Common myeloid progenitor, CD34-positive (primary cell): ENCODE measurements around the gene NT5C1A.
A peak's percentile ranks its signal among the peaks of the same experiment; 100 is the strongest.

ENCODE experiments used
- CTCF ChIA-PET: fragments of 350-600 bp; sonication (Branson Sonifier 250); formaldehyde crosslinking; loops from one replicate; lab custom pipeline; 2021; ENCODE audit warnings: antibody characterized with exemption; lab: Charles Lee
- POLR2A ChIA-PET: fragments of 350-600 bp; sonication (Branson Sonifier 250); formaldehyde crosslinking; loops from one replicate; lab custom pipeline; 2021; ENCODE audit warnings: antibody characterized with exemption; lab: Charles Lee
- DNase-seq, 3 donors: peaks; one replicate each; pipeline versions ENCODE4 v3.0.0 to v3.0.0-alpha.2; 2013
- H3K27ac ChIP-seq, 2 experiments: 1 replicate in 1 of 2; 2 replicates in 1 of 2; pipeline ENCODE4 v1.7.0; 2013; ENCODE audit warnings: inconsistent platforms in 2 of 2, low read length in 2 of 2, mild to moderate bottlenecking in 2 of 2, low read depth in 1 of 2, moderate library complexity in 1 of 2; ENCODE audit not compliant: severe bottlenecking in 2 of 2, insufficient read depth in 1 of 2, poor library complexity in 1 of 2
- H3K27me3 ChIP-seq, 5 experiments: replicated peaks in 2 of 5; 1 replicate in 3 of 5; 2 replicates in 2 of 5; pipeline versions ENCODE4 v1.6.1 to v1.7.0; 2013; ENCODE audit warnings: low read length in 4 of 5, mild to moderate bottlenecking in 2 of 5, moderate library complexity in 2 of 5, inconsistent platforms in 1 of 5; ENCODE audit not compliant: insufficient read depth in 5 of 5, control insufficient read depth in 4 of 5
- H3K36me3 ChIP-seq, 4 experiments: 1 replicate in 2 of 4; 2 replicates in 2 of 4; pipeline versions ENCODE4 v1.6.1 to v1.7.0; 2013; ENCODE audit warnings: low read length in 3 of 4, control low read depth in 1 of 4, mild to moderate bottlenecking in 1 of 4; ENCODE audit not compliant: control insufficient read depth in 4 of 4, insufficient read depth in 4 of 4
- H3K4me1 ChIP-seq, 4 experiments: 1 replicate in 3 of 4; 2 replicates in 1 of 4; pipeline versions ENCODE4 v1.6.1 to v1.7.1; 2013; ENCODE audit warnings: low read length in 3 of 4, mild to moderate bottlenecking in 3 of 4, control low read depth in 1 of 4, inconsistent platforms in 1 of 4, moderate library complexity in 1 of 4; ENCODE audit not compliant: control insufficient read depth in 4 of 4, insufficient read depth in 4 of 4; ENCODE audit errors: control extremely low read depth in 1 of 4
- H3K4me3 ChIP-seq, 7 experiments: 1 replicate in 4 of 7; 2 replicates in 3 of 7; pipeline versions ENCODE4 v1.5.1 to v1.7.0; 2013; ENCODE audit warnings: mild to moderate bottlenecking in 7 of 7, low read length in 6 of 7, moderate library complexity in 6 of 7, inconsistent platforms in 2 of 7, low read depth in 2 of 7, control low read depth in 1 of 7; ENCODE audit not compliant: insufficient read depth in 4 of 7, control insufficient read depth in 1 of 7; ENCODE audit errors: extremely low read depth in 1 of 7
- H3K9me3 ChIP-seq, 5 experiments: 1 replicate in 4 of 5; 2 replicates in 1 of 5; pipeline versions ENCODE4 v1.6.1 to v1.7.1; 2013; ENCODE audit warnings: low read length in 4 of 5, mild to moderate bottlenecking in 2 of 5, inconsistent platforms in 1 of 5, low read depth in 1 of 5, moderate library complexity in 1 of 5; ENCODE audit not compliant: control insufficient read depth in 4 of 5, insufficient read depth in 2 of 5; ENCODE audit errors: control extremely low read depth in 1 of 5
- WGBS: methylation state at CpG from one replicate; pipeline ENCODE4 v1.1.5; 2013; ENCODE audit not compliant: insufficient coverage; 5-methylcytosine and 5-hydroxymethylcytosine counted together

Gene NT5C1A

DNA sequence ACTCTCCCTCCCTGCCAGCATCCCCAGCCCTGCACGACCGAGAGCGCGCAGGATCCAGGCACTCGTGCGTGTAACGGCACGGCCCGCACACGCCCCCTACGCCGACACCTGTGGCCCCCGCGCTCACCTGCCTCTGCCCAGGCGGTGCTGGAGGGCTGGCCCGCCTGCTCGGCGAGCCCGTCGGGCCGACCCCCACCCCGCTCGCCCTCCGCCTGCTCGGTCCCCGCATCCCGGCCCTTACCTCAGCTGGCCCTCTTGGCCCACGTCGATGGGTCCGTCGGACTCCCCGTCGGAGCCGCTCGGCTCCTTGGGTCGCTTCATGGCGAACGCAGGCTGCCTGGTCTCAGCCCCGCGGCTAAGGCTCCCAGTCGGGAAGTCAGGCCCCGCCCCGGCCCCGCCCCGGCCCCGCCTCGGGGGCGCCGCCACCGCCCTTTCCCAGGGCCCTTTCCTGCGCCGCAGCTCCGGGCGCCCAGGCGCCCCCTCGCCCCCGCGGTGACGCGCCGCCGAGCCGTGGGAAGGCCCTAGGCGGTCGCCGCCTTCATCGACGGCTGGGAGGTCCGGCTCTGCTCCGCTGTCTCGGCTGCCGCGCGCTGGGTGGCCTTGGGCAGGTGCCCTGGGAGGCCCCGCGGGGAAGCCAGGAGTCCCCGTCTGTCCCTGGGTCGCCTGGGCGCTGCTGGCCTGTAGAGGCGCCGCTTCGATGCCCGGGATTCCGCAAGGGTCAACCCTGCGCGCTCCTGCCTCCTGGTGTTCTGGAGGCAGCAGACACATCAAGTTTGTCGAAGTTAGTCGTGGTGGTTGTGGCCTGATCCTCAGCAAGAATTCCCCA is 32.4 kb downstream of the NT5C1A start, which contains the start of gene HEYL:
TSS of gene HEYL (minus strand) at position 339 of the 826 bp plus-strand sequence. CDS start at position 321, 18 bp downstream.
- Histone ChIP-seq H3K9me3 (peaks cover 0 to 4% (median 2%) of the 10 kb centered on the region in 5 experiments), H3K36me3 (no peaks in the 10 kb centered on the region), H3K27ac (peak within 1 kb of the TSS in 1 of 2 experiments; percentile 20), H3K4me3 (peak within 1 kb of the TSS; percentile 16 to 82 (median 62)), H3K27me3 (peaks cover 0 to 34% (median 4%) of the 10 kb centered on the region in 5 experiments), H3K4me1 (peaks cover 0 to 10% (median 3%) of the 10 kb centered on the region in 4 experiments)
- ChIA-PET CTCF (interaction anchor here (0.5 to 3.6 kb wide), 13 partner anchors 9 to 232 kb away, joined by 3 to 11 read pairs (median 4); no protein-coding TSS in a partner anchor), POLR2A (interaction anchor here (0.6 kb wide), 2 partner anchors 71 to 102 kb away, joined by 3 read pairs; no protein-coding TSS in a partner anchor)
- WGBS, result 4% methylated on average over 63 of the region's 88 CpGs
- peak; percentile 82 to 86 (median 84) for DNase-seq

DNA sequence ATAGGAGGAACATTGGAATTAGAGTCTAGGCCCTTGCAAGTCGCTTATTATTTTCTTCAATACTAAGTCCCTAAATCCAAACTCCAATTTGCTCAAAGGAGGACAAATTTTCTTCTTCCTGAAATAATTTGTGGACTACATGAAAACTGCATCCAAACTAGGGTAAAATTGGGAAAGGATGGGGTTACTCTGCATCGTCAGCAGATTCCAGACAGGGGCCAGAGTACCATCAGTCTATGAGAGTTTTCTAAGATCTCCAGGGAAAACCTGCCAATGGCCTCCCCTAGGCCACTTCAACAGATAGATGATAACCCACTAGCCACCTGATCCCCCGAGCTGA is 33.0 kb downstream of the NT5C1A start:
- DNase-seq, result no peak
- ChIA-PET POLR2A (interaction anchor here (0.6 kb wide), 2 partner anchors 70 to 101 kb away, joined by 3 read pairs; no protein-coding TSS in a partner anchor), CTCF (interaction anchor here (0.5 to 3.6 kb wide), 11 partner anchors 9 to 232 kb away, joined by 3 to 11 read pairs (median 4); no protein-coding TSS in a partner anchor)
- H3K27ac ChIP-seq, result no peak overlapping the region
- H3K4me1 ChIP-seq, result peaks cover 0 to 10% (median 3%) of the 10 kb centered on the region in 4 experiments
- H3K9me3 ChIP-seq, result peaks cover 0 to 2% (median 0%) of the 10 kb centered on the region in 5 experiments
- H3K27me3 ChIP-seq, result peaks cover 0 to 37% (median 4%) of the 10 kb centered on the region in 5 experiments
- H3K36me3 ChIP-seq, result no peaks in the 10 kb centered on the region
- 81% methylated on average over 2 of the region's 3 CpGs for WGBS
- peak overlapping the region in 5 of 7 experiments; percentile 61 to 82 (median 73) for H3K4me3 ChIP-seq

DNA sequence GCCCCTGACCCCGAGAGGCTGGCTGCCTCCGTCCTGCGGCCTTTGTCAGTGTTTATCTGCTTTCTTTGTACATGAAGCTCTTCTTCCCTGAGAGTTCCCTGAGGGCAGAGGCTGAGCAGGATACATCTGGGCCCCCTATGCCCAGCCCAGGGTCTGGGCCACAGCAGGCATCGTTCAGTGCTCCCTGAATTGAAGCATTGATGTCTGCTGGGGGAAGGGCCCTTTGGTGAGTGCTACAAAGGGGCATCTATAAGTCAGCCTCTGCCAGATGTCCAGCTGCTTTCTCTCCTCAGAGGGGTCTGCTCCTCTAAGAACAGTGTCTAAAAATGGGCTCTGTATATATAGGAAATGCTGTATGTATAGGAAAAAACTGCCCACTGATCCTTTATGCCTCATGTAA is 34.5 kb downstream of the NT5C1A start:
- 96% methylated on average over 4 of the region's 4 CpGs for WGBS
- H3K27me3 ChIP-seq, result peaks cover 0 to 44% (median 4%) of the 10 kb centered on the region in 5 experiments

DNA sequence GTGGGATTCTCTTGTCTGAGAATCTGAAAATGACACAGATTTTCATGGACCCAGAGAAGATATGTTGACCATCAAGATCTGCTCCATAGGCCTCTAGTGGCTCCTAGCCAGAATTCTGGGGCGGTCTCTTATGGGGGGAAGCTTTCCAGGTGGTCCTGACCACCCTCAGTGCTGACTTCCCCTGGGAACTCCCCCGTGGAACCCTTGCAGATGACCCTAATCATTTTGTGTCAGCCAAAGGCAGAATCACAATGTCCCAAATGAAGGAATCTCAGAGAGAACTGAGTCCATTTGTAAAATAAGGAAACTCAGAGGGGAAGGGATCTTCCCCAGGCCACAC is 36.1 kb downstream of the NT5C1A start:
- H3K4me1 ChIP-seq, result peaks cover 0 to 10% (median 3%) of the 10 kb centered on the region in 4 experiments
- no peak overlapping the region for H3K27ac ChIP-seq
- no peaks in the 10 kb centered on the region for H3K9me3 ChIP-seq
- DNase-seq, result no peak
- WGBS, result 100% methylated on average over 1 of the region's 2 CpGs
- POLR2A ChIA-PET, result no interaction called here
- H3K36me3 ChIP-seq, result no peaks in the 10 kb centered on the region
- no peak overlapping the region for H3K4me3 ChIP-seq
- CTCF ChIA-PET, result interaction anchor here (1.4 kb wide), 2 partner anchors 18 to 28 kb away, joined by 4 to 6 read pairs; no protein-coding TSS in a partner anchor
- peaks cover 0 to 53% (median 4%) of the 10 kb centered on the region in 5 experiments for H3K27me3 ChIP-seq

More for the DNA sequence above, 34.5 kb downstream of the NT5C1A start:
- no peaks in the 10 kb centered on the region for H3K9me3 ChIP-seq
- ChIA-PET POLR2A (no interaction called here), CTCF (interaction anchor here (1.1 to 1.4 kb wide), 3 partner anchors 27 to 31 kb away, joined by 3 to 4 read pairs (median 4); no protein-coding TSS in a partner anchor)
- H3K36me3 ChIP-seq, result no peaks in the 10 kb centered on the region
- no peak for DNase-seq
- no peak overlapping the region for H3K4me3 ChIP-seq
- H3K4me1 ChIP-seq, result peaks cover 0 to 10% (median 3%) of the 10 kb centered on the region in 4 experiments
- H3K27ac ChIP-seq, result no peak overlapping the region

DNA sequence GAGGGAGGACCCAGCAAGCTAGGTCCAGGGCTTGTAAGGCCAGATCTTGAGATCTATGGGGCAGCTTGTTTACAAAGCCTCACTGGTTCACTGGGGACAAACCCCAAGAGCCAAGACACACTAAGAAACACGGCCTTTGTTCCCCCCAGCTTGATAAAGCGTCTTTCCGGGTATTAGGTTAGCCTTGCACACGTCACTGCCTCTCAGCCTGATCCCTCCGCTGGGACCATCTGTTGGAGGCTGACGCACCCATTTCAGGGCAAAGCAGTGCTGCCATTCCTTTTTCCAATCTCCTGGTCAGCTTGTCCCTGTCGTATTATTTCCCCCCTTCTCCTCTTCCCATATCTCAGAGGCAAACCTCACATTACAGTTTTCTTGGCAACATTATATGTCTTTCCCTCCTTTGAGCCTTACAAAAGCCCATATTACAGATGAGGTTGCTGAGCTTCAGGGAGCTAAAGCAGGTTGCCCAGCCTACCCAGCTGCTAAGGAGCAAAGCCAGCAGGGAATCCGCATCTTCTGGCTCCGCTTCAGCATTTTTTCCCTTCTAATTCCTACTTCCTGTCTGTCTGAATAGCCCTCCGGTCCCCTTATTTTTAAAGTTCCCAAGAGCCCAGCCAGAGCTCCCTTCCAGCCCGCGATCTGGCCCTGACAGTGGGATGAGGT is 36.6 kb downstream of the NT5C1A start:
- CTCF ChIA-PET, result interaction anchor here (1.1 to 1.4 kb wide), 4 partner anchors 19 to 27 kb away, joined by 3 to 6 read pairs (median 4); no protein-coding TSS in a partner anchor
- Histone ChIP-seq H3K36me3 (peaks cover 0 to 4% (median 0%) of the 10 kb centered on the region in 4 experiments), H3K4me1 (peaks cover 0 to 10% (median 3%) of the 10 kb centered on the region in 4 experiments), H3K9me3 (no peaks in the 10 kb centered on the region), H3K27me3 (peaks cover 0 to 50% (median 4%) of the 10 kb centered on the region in 5 experiments), H3K27ac (no peak overlapping the region), H3K4me3 (no peak overlapping the region)
- POLR2A ChIA-PET, result no interaction called here
- DNase-seq, result no peak
- 97% methylated on average over 9 of the region's 12 CpGs for WGBS

DNA sequence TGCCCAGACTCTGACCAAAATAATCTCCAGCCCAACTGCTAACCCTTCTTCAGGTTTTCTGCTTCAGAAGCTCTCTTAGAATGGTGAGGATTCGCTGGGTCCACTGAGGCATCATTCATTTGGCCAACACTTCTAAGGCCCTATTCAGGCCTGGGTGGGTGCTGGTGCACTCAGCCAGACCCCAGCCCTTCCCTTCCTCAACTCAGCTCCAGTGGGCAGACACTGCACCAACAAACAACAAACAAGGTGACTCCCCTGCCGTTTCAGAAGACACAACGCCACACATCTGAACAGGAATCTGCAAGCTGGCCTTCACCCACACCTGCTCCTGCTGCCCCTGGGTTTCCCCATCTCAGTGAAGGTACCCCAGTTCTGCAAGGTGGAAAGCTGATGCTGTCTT is 38.5 kb downstream of the NT5C1A start:
- WGBS, result 90% methylated on average over 3 of the region's 3 CpGs

More for the DNA sequence above, 38.5 kb downstream of the NT5C1A start:
- H3K9me3 ChIP-seq, result no peaks in the 10 kb centered on the region
- H3K4me3 ChIP-seq, result no peak overlapping the region
- POLR2A ChIA-PET, result no interaction called here
- peaks cover 0 to 48% (median 0%) of the 10 kb centered on the region in 5 experiments for H3K27me3 ChIP-seq
- H3K4me1 ChIP-seq, result no peaks in the 10 kb centered on the region
- H3K27ac ChIP-seq, result no peak overlapping the region
- H3K36me3 ChIP-seq, result peaks cover 0 to 7% (median 3%) of the 10 kb centered on the region in 4 experiments
- CTCF ChIA-PET, result no interaction called here
- no peak for DNase-seq
